Stimulated activated CD8-positive, alpha-beta memory T cell treated with anti-CD3 and anti-CD28 coated beads, Interleukin-15, amount 100 ng/mL, for 1 hour (primary cell): ENCODE measurements around the gene OR4K5.
"Not testable (repeated sequence)": the region's sequence is repeated elsewhere in the genome, so short reads cannot be mapped to it uniquely, and the experiment has no call there.

Source experiments
- DNase-seq: peaks from one replicate; pipeline ENCODE4 v3.0.0-alpha.2; 2020; ENCODE audit warnings: low read depth

Gene OR4K5, protein sequence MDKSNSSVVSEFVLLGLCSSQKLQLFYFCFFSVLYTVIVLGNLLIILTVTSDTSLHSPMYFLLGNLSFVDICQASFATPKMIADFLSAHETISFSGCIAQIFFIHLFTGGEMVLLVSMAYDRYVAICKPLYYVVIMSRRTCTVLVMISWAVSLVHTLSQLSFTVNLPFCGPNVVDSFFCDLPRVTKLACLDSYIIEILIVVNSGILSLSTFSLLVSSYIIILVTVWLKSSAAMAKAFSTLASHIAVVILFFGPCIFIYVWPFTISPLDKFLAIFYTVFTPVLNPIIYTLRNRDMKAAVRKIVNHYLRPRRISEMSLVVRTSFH

DNA sequence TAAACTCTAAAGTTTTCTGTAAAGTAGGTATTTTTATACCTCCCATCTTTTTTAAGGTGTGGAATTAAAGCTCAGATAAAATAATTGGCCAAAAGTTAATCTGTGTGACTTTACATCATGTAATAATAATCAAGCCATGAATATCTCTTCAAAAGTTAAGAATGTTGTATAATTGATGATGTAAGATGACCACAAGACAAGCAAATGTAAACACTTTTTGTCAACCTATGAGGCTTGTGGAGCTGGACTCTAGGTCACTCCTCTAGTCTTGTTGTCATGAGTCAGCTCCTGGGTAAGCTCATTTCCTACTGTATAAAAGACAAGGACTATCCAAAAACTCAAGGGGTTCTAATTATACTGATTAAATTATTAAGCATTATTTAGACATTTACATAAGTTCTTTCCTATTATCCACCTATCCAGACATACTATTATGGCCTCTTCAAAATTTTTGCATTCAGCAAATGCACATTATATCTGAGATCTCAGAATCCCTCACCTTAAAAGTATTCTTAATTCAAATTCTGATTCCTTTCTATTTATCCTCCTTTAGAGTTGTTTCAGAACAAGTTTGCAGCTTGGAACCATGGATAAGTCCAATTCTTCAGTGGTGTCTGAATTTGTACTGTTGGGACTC lies at the start of gene OR4K5:
Gene OR4K5, plus strand, starts transcription at position 587 of the 637 bp plus-strand sequence. Its CDS starts 0 bp downstream, at position 587.
- DNase-seq, result no peak

DNA sequence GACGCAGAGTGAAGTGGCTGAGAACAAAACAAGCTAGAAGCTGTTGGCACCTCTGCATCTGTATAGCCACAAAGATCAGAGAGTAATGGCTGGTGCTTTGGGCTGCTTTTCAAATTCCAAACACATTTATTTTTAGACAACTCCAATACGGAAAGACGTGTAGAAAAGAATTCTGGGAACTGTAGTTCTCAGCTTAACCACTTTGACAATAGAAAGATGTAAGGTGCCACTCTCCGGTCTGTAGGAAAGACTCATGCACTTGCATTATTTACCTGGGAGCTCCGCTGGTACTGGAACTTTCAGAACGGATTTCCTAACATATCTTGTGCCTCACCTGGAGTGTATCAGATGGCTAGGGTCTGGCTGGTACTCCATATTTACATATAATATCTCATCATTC lies 47.2 kb upstream of the OR4K5 start:
- no peak for DNase-seq

DNA sequence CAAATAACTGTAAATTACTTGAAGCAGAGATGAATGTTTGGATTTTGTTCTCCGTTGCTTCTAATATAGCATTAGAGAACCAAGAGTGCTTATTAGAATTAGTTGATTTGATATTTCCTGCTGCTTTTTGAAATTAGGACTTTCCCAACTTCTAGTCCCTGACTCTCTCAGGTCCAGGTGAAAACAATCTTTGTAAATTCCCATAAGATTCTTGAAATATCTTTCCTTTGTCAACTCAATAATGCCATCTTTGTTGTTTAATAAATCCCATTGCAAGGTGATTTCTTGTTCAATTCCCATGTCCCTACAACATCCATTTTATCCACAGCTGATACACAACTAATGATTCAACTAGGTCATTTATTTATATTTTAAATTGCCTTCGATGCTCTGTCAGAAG lies 45.6 kb upstream of the OR4K5 start, which contains the start of gene OR4K2:
Gene OR4K2, plus strand, starts transcription at position 301 of the 400 bp plus-strand sequence. CDS start 1,126 bp downstream, outside the sequence.
- no peak for DNase-seq

DNA sequence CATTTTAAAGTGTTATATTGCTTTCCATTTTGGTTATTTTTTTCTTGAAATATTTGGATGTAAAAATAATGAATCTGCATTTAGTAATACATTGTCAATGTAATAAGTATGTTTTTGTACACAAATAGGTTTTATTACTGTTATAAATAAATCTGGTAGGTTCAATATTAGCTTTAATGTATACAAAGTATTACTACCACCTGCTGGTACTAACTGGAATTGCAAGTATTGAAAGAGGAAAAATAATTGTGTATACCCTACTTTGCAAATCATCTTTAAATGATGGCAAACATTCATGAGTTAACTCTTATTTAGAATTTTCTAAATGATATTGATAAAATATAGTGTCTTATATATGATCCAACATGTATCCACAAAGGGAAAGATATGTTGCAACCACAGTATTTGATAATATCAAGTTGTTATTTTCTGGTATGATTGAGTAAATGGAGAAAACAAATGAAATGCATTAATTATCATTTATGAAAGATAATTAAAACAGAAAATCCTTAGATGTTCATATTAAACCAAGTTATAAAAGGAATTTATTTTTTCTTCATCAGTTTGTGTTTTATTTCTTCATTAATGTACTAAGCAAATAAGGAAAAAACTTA lies 42.3 kb upstream of the OR4K5 start:
- DNase-seq, result no peak

DNA sequence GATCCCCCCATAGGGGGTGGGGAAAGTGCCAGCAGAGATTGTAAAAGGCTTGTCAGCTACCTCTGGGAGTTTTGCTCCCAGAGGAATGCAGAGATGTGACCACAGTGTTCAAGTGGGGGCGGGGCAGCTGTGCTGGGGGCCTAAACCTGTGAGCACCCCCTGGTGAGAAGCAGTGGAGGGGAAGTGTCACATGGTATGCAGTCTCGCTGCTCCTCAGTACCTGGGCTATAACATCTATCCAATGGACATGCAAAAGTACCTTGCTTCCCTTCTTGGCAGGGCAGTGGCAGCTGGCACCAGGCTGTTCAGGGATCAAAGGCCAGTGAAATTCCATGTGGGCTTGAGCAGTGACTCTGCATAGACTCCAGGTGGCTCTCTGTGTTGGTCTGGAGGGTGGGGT lies 25.1 kb upstream of the OR4K5 start:
- DNase-seq, result no peak

DNA sequence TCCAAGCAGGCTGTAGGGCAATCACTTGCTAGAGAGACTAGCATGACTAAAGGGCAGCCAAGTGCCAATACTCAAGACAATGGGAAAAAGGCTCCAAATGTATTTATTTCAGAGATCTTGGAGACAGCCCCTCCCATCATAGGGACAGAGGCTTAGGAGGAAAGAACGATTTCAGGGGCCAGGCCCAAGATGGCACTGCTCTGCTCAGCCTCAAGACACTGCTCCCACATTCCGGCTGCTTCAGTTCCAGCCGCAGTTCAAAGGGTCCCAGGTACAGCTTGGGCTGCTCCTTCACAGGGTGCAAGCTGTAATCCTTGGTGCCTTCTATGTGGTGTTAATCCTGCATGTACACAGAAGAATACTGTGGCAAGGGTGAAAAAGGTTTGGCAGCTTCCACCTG lies 19.4 kb upstream of the OR4K5 start:
- DNase-seq, result no peak

DNA sequence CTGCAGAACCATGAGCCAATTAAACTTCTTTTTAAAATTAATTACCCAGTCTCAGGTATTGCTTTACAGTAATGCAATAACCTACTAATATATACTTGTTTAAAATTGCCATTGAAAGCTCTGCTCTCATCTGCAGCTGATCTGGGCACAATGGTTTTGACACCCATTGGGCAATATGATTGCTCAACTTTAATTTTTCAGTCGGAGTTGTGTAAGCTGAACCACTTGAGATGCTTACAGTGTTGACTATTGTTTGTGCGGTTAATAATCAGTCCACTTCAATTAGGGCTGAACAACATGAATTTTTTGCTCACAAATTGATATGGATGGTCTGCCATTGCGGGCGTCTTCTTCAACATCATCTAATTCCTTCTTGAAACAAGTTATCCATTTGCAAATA lies 18.0 kb upstream of the OR4K5 start:
- DNase-seq, result no peak

DNA sequence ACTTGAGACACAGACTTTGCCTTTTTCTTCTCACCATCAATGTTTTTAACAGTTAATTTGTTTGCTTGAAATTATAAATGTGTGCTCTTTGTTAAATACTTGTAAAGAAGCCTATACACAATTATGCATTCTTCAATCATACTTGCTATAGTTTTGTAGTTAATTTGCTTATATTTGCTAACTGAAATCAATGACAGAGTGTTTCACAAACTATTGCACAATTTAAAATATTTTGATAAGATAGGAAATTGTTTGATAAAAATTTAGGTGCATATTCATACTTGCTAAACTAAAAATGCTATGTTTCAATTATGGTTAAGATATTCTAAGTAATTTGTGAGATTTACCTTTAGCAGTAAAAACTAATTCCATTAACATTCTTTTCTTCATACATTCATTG lies 13.7 kb upstream of the OR4K5 start:
- no peak for DNase-seq

DNA sequence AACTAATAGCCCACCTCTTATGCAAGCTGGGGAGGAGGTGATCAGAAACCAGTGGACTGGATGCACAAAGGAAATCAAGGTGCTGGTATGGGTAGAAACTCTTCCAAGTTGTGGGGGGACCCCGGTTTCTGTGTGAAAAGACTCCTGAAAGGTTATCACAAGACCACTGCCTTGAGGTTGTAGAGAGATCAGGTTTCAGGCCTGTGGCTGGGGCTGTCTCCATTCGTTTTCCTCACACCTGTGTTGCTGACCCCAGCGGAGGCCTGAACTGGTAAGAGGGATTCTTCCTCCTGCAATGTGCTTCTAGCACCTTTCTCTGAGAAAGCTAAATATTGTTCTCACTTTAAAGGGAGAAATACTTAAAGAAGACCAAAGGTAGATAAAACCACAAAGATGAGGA lies 9.3 kb upstream of the OR4K5 start:
- DNase-seq, result no peak

DNA sequence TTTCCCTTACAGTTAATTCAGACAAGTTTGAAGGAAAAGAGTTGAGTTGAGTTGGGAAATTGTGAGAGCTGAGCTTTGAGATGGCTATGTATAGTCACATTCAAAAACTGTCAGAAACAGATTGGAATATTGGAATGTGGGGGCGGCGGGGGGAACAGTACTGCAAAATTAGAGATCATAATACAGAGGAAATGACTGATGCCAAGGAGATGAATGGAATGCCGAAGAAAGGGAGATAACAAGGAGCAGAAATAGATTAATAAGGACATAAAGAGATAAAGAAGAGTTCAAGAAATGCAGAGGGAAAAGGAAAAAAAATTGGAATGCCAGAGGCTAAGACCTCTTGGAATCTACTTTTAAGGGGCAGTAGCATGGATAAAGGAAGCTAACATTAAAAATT lies 3.2 kb upstream of the OR4K5 start:
- no peak for DNase-seq

DNA sequence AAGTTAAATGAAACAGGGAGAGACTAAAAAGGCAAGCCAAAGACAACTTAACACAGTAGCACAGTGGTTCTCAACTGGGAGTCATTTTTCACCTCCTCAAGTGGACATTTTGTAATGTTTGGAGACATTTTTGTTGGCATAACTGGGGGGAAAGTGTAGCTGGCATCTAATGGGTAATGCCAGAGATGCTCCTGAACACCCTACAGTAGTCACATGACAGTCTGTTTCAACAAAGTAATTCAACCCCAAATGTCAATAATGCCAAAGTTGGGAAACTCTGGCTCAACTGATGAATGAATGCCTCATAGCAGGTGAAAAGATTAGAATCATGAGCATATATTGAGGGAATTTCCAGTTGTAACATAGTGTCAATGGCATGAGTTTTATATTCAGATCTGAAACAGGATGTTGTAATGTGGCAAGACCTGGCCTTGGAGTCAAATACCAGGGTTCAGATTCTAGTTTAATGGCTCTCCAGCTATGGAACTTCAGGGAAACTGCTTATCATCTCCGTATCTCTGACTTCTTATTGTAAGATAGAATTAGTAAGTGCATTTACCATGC lies 2.4 kb upstream of the OR4K5 start:
- DNase-seq, result no peak

DNA sequence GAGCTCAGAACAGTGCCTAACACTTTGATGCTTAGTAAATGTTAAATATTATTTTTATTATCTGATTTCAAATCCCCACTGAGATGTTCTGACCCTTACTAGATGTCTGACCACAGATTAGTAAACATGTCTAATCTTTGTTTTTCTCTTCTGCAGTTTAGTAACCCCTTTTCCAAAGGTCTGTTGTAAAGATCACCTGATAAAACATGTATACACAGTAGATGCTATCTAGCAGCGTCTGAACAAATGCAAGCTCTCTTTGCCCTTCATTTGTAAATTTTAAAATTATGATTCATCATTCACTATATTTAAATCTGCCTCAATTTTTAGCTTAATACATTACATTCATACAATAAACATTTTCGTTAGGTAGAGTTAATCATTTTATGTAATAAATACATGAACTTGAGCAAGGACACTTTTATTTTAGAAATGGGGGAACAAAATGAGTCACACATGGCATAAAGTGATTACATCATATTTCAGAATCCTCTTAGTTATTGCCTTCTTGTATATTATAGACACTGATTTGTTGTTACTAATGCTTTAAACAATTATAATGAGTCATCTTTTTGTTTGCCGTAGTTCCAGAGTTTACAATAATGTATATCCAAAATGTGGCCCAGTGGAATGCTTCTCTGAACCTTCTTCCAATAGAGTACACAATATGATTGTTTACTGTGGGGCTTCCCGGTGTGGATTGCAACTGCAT lies 1.7 kb upstream of the OR4K5 start:
- DNase-seq, result no peak

DNA sequence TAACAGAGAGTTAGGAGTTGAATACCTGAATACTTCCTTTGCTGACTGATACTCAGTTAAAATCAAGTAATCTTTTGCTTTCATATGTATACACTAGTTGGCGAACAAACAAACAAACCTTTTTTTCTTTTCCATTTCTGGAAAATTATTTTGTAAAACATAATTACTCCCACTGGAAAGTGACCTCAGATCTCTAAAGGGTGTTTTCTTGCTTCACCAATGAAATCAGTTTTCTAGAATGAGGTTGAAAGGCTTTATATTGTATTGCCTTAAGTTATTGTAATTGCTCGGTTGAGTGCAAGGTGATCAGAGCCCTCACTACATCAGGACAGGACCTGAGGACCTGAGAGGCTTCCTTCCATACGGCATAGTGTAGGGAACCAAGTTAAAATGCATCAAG lies 10.2 kb downstream of the OR4K5 start, which contains the start of gene OR4K1:
Gene OR4K1, plus strand, starts transcription at position 301 of the 400 bp plus-strand sequence. CDS start 4,750 bp downstream, outside the sequence.
- no peak for DNase-seq

DNA sequence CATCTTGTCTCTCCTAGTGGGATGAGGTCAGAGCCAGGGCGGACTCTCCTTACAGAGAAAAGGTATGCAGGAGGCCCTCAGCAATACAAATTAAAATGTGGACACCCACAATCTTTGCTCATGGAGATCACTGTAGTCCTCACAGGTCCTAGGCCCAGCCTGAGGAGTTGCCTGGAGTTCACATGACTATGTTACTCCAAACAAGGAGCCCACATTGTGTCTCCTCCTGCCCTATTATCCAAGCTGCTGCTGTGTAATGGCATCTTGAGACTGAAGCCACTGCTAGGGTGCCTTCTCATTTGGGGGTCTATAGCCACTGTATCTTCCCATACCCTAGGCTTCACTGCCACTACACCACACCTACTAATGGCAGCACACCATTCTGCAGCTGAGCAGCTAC lies 21.3 kb downstream of the OR4K5 start:
- no peak for DNase-seq

DNA sequence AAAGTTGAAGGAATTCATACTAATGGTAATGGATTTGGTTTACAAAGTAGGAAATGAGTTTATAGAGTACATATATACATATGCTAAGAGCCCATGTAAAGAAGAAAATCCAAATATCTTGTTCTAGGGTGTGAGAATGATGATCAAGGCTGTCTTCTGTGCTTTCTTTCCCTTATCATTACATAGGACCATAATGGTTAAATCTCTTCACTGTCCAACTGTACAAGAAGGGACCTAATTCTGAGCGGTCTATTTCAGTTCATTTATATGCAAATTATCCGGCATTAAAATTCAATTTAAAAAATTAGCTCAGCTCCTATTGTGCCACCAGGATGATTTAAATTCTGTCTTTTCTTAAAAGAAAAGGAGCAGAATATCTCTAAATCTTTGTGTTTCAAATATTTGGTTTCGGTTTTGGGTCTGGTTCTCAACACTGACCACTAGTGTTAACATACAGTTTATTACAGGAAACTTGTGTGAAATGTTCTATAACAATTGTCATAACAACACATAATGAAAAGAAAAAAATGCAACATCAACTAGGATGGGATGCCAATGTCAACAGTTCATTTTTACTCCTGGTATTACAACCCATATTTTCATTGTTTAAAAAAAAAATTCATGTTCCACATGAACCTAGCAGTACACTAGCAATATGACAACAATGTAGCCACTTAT lies 27.1 kb downstream of the OR4K5 start:
- no peak for DNase-seq

DNA sequence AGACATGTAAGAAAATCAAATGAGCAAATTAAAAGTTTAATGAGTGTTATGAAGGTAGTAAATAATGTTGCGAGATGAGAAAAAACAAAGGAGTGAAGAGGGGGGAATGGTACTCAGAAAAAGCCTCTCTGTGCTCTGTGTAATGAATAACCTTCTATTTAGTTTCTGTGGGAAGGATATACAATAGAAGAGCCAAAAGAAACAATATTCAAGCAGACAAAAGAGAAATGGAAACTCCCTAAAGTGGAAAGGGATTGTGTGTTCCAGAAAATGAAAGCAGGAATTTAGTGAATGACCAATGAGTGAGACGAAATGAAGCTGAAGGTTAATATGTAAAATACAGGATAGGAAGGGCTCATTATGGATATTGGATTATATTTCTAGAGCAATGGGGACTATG lies 28.8 kb downstream of the OR4K5 start:
- no peak for DNase-seq

DNA sequence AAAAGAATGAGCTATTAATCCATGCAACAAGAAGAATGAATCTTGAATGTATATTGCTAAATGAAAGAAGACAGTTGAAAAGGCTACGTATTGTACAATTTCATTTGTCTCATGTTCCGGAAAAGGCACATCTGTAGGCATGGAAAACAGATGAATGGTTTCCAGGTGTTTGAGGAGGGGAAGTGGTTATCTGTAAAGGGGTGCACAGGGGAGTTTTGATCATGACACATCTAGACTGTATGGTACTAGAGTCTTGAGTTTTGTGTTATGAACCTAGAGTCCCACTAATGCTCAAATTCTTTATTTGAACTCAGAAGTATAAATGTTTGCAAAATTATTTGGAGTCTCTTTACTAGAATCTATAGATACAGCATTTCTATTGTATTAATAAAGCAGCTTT lies 49.3 kb downstream of the OR4K5 start:
- not testable (repeated sequence) for DNase-seq
